HepG2 (cell line): ENCODE results near the gene SLC34A3. TPM values are rescaled to one million over a fixed set of nuclear protein-coding genes. Genes with fewer than 3 reads are reported as not detected.

ENCODE experiments used
- ATAC-seq: fragments of 200-7000 bp; cut with Tn5 transposase; 3 replicates; pipeline ENCODE4 v1.9.1; 2020; ENCODE audit warnings: mild to moderate bottlenecking, moderate library complexity
- BruUV-seq: library from RNA; stranded (reverse); fragments of 400-500 nt; replicated peaks from 2 replicates; lab custom pipeline; 2021; lab: Mats Ljungman, UMichigan
- CTCF ChIA-PET: fragments of 300-600 bp; formaldehyde crosslinking; extraction: SDS; loops from one replicate; lab custom pipeline; 2021; ENCODE audit warnings: low total read pairs, inconsistent platforms, low intra/inter-chr PET ratio; lab: Yijun Ruan, JAX
- POLR2A ChIA-PET: fragments of 350-600 bp; sonication (Branson Sonifier 250); formaldehyde crosslinking; loops from one replicate; lab custom pipeline; 2020; ENCODE audit warnings: antibody characterized with exemption, inconsistent platforms; lab: Yijun Ruan, JAX
- DNase-seq: peaks from one replicate; pipeline ENCODE4 v3.0.0-alpha.2; 2015; ENCODE audit warnings: low spot score
- FAIRE-seq: peaks from 3 replicates; lab custom pipeline; 2011; peaks lifted over from hg19 to GRCh38; lab: Jason Lieb, UNC
- H2AFZ ChIP-seq: one replicate; pipeline ENCODE4 v1.6.1; 2011; ENCODE audit warnings: low read length, inconsistent platforms
- H3K27ac ChIP-seq: fragments of 300-600 bp; 3 replicates; pipeline ENCODE4 v1.8.0; 2011; ENCODE audit warnings: mixed run types, mild to moderate bottlenecking, mixed read lengths, low read length, inconsistent platforms; ENCODE audit not compliant: insufficient read depth; ENCODE audit errors: extremely low read length
- H3K27me3 ChIP-seq, 2 experiments: fragments of 200-600 bp in 1 of 2; 2 replicates in 1 of 2; 3 replicates in 1 of 2; pipeline versions ENCODE4 v1.6.0 to v1.8.0; 2011; ENCODE audit warnings: low read length in 2 of 2, mild to moderate bottlenecking in 2 of 2, moderate library complexity in 2 of 2, inconsistent platforms in 1 of 2; ENCODE audit not compliant: insufficient read depth in 2 of 2, control insufficient read depth in 1 of 2
- H3K36me3 ChIP-seq, 2 experiments: fragments of 200-600 bp in 1 of 2; replicated peaks in 1 of 2; 2 replicates in 1 of 2; 3 replicates in 1 of 2; pipeline versions ENCODE4 v1.5.1 to v1.8.0; 2011; ENCODE audit warnings: low read length in 2 of 2, inconsistent platforms in 1 of 2; ENCODE audit not compliant: insufficient read depth in 2 of 2, control insufficient read depth in 1 of 2
- H3K4me1 ChIP-seq: 2 replicates; pipeline ENCODE4 v1.5.1; 2012; ENCODE audit warnings: low read length, inconsistent platforms; ENCODE audit not compliant: insufficient read depth
- H3K4me2 ChIP-seq: 2 replicates; pipeline ENCODE4 v1.6.0; 2011; ENCODE audit warnings: low read depth, low read length, inconsistent platforms
- H3K4me3 ChIP-seq, 3 experiments: fragments of 200-600 bp in 1 of 3; sonication (generic), shearing (Covaris generic) in 1 of 3; replicated peaks in 1 of 3; 2 replicates each; pipeline ENCODE4 v1.5.1; 2011 to 2016; ENCODE audit warnings: low read length in 3 of 3, inconsistent platforms in 2 of 3, low read depth in 2 of 3, mild to moderate bottlenecking in 2 of 3, control low read depth in 1 of 3, mixed read lengths in 1 of 3; ENCODE audit not compliant: insufficient read depth in 1 of 3
- H3K79me2 ChIP-seq: one replicate; pipeline ENCODE4 v1.6.1; 2011; ENCODE audit warnings: low read length, inconsistent platforms; ENCODE audit not compliant: insufficient read depth
- H3K9ac ChIP-seq: 2 replicates; pipeline ENCODE4 v1.6.0; 2011; ENCODE audit warnings: mild to moderate bottlenecking, low read depth, low read length, inconsistent platforms; ENCODE audit not compliant: insufficient read depth
- H3K9me3 ChIP-seq: 2 replicates; pipeline ENCODE4 v1.5.1; 2012; ENCODE audit warnings: mild to moderate bottlenecking, low read length
- H4K20me1 ChIP-seq: 2 replicates; pipeline ENCODE4 v1.6.0; 2011; ENCODE audit warnings: inconsistent platforms, mild to moderate bottlenecking, low read length, moderate library complexity; ENCODE audit not compliant: insufficient read depth
- AGO2 ChIP-seq: fragments of 200-400 bp; formaldehyde crosslinking; optimal IDR thresholded peaks from 2 replicates; pipeline ENCODE3; 2017; ENCODE audit warnings: mild to moderate bottlenecking, low read depth, low read length, moderate library complexity
- GABPB1 ChIP-seq: IDR thresholded peaks from 2 replicates; pipeline ENCODE4 v1.6.1; 2016; ENCODE audit warnings: mild to moderate bottlenecking, missing genetic modification reagents, moderate library complexity, missing compliant biosample characterization
- KDM5B ChIP-seq: sonication (generic); formaldehyde crosslinking; IDR thresholded peaks from 2 replicates; pipeline ENCODE4 v1.4.0; 2020; ENCODE audit warnings: missing genetic modification reagents, mild to moderate bottlenecking, borderline replicate concordance
- PATZ1 ChIP-seq: sonication (generic); formaldehyde crosslinking; IDR thresholded peaks from 2 replicates; pipeline ENCODE4 v1.4.0; 2020; ENCODE audit warnings: missing genetic modification reagents
- ZMYM3 ChIP-seq: sonication (generic); formaldehyde crosslinking; IDR thresholded peaks from 2 replicates; pipeline ENCODE4 v1.5.1; 2020; ENCODE audit warnings: mild to moderate bottlenecking, missing genetic modification reagents
- WGBS: methylation state at CpG from one replicate; pipeline ENCODE4 v1.1.6; 2017; ENCODE audit warnings: low lambda C conversion rate; 5-methylcytosine and 5-hydroxymethylcytosine counted together
- in situ Hi-C: cut with HindIII; loops from 2 replicates; pipeline ENCODE4 v1.10.0; 2017; ENCODE audit warnings: low pct_unique_long_range_greater_than_20kb; ENCODE audit not compliant: extremely low pct_ligation_motif_present
- intact Hi-C: fragments of 100-400 bp; cut with micrococcal nuclease; formaldehyde crosslinking; loops from one replicate; pipeline ENCODE4 v1.10.0; 2022; ENCODE audit not compliant: unreplicated experiment
- polyA plus RNA-seq, 8 experiments: library from polyadenylated mRNA; depleted of rRNA in 3 of 8; stranded (reverse) in 7 of 8; unstranded in 1 of 8; fragments of >200 nt; fragmentation: Illumina TruSeq in 4 of 8; extraction: Trizol in 4 of 8; gene quantifications; 2 replicates each; pipeline versions ENCODE4 v1.2.1 to v1.2.3, GENCODE V29; 2011 to 2016; ENCODE audit warnings: low read depth in 4 of 8, missing spikeins in 1 of 8, mixed read lengths in 1 of 8; ENCODE audit not compliant: insufficient read depth in 1 of 8
- total RNA-seq, 5 experiments: library from RNA; depleted of rRNA; stranded (reverse); fragments of >200 nt; fragmentation: Illumina TruSeq; extraction: Trizol; gene quantifications; 2 replicates each; pipeline ENCODE4 v1.2.3, GENCODE V29; 2016; ENCODE audit warnings: low read depth in 1 of 5

Gene SLC34A3
- total and polyA plus RNA-seq, 2 of the 13 experiments (the other 11 are each of a cell fraction or from before 2014, with no cell fraction given): 0.07 to 1.0 TPM

DNA sequence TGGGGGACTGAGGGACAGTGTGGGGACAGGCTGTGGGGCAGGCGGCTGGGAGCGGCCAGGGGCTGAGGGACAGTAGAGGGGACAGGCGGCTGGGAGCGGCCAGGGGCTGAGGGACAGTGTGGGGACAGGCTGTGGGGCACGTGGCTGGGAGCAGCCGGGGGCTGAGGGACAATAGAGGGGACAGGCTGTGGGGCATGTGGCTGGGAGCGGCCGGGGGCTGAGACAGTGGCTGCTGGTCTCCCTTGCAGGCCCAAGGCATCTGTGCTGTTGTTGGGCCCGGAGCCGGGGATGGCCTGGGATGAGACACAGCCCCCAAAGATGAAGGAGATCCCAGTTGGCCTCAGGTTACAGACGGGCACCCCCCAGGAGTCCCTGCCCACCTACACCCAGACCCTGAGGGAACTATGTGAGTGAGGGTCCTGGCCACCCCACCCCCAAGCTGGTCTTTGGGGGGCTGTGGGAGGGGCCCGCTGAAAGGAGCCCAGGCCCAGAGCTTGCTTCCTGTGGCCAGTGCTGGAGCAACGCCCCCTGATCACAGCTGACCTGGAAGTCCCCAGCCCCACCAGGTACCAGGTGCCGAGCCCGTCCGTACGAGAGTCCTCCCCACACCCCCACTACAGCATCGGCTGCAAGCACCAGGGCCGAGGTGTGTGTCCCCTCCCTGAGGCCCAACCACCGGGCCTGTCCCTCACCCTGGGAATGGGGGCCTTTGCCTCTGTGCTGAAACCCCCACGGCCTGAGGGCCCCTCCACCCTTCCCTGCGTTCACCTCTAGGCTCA is 21.0 kb downstream of the SLC34A3 start:
- WGBS: 48% methylated on average over 12 of the region's 22 CpGs
- intact Hi-C loops (no loop called here), in situ Hi-C loops (no loop called here)
- Histone ChIP-seq H4K20me1 (no peaks in the 10 kb centered on the region), H3K4me1 (peaks cover 83% of the 10 kb centered on the region), H3K79me2 (peaks cover 14% of the 10 kb centered on the region), H3K36me3 (peaks cover 1 to 2% of the 10 kb centered on the region in 2 experiments; a peak in 2 of 5 replicates), H3K27ac (no peak overlapping the region), H3K4me3 (peak overlapping the region in 1 of 3 experiments; percentile 19; a peak in 1 of 6 replicates), H3K27me3 (peaks cover 1 to 9% of the 10 kb centered on the region in 2 experiments; a peak in 2 of 5 replicates), H3K4me2 (no peak overlapping the region; the same call in 1 of the 2 replicates), H3K9ac (peak overlapping the region; percentile 5; the same call in 1 of the 2 replicates), H3K9me3 (no peaks in the 10 kb centered on the region), H2AFZ (no peak overlapping the region)
- DNase-seq (no peak), FAIRE-seq (no peak), ATAC-seq (no peak)
- ChIA-PET POLR2A (interaction anchor here (0.6 to 14.2 kb wide), 4 partner anchors 9 to 198 kb away, joined by 3 to 317 read pairs (median 28); partner anchors contain the start of genes TOR4A and TUBB4B), CTCF (no interaction called here)
- BruUV-seq: no TSS peak
- TF ChIP-seq GABPB1 (CRISPR knock-in tag) (peak; percentile 9; the same call in 1 of the 2 replicates), KDM5B (0 out of 2 replicates have a peak, but pooled peaks have one; percentile 15), ZMYM3 (CRISPR knock-in tag) (no peak), PATZ1 (CRISPR knock-in tag) (0 out of 2 replicates have a peak, but pooled peaks have one; percentile 15), AGO2 (peak; percentile 68)
